Ishikawa (cell line): Measurements from ENCODE around the gene DEPDC7.

Experiments
- CEBPB ChIP-seq: IDR thresholded peaks from 2 replicates; pipeline ENCODE4 v1.6.1; 2012
- CREB1 ChIP-seq: IDR thresholded peaks from 2 replicates; pipeline ENCODE4 v1.6.1; 2012; ENCODE audit warnings: low read depth
- EGR1 ChIP-seq: IDR thresholded peaks from 2 replicates; pipeline ENCODE4 v1.6.1; 2012
- EP300 ChIP-seq: IDR thresholded peaks from 2 replicates; pipeline ENCODE4 v1.6.1; 2012; ENCODE audit warnings: borderline replicate concordance
- FOXM1 ChIP-seq: IDR thresholded peaks from 2 replicates; pipeline ENCODE4 v1.6.1; 2012; ENCODE audit warnings: low read depth, borderline replicate concordance
- NFIC ChIP-seq: IDR thresholded peaks from 2 replicates; pipeline ENCODE4 v1.6.1; 2012
- RAD21 ChIP-seq: IDR thresholded peaks from 2 replicates; pipeline ENCODE4 v1.6.1; 2012; ENCODE audit warnings: low read depth
- REST ChIP-seq: IDR thresholded peaks from 2 replicates; pipeline ENCODE4 v1.6.1; 2012; ENCODE audit warnings: low read depth, mild to moderate bottlenecking
- TAF1 ChIP-seq: IDR thresholded peaks from 2 replicates; pipeline ENCODE4 v1.6.1; 2012; ENCODE audit warnings: low read depth, mild to moderate bottlenecking
- TCF12 ChIP-seq: IDR thresholded peaks from 2 replicates; pipeline ENCODE4 v1.6.1; 2012; ENCODE audit warnings: low read depth
- TEAD4 ChIP-seq: IDR thresholded peaks from 2 replicates; pipeline ENCODE4 v1.6.1; 2012
- YY1 ChIP-seq: IDR thresholded peaks from 2 replicates; pipeline ENCODE4 v1.6.1; 2012; ENCODE audit warnings: low read depth
- ZBTB7A ChIP-seq: IDR thresholded peaks from 2 replicates; pipeline ENCODE4 v1.6.1; 2012; ENCODE audit warnings: low read depth
- TF ChIP-seq, protein P1 (sequence below): IDR thresholded peaks from 2 replicates; pipeline ENCODE4 v1.6.1; 2012
- TF ChIP-seq, protein P2 (sequence below): IDR thresholded peaks from 2 replicates; pipeline ENCODE4 v1.6.1; 2012

The DEPDC7 gene

DNA sequence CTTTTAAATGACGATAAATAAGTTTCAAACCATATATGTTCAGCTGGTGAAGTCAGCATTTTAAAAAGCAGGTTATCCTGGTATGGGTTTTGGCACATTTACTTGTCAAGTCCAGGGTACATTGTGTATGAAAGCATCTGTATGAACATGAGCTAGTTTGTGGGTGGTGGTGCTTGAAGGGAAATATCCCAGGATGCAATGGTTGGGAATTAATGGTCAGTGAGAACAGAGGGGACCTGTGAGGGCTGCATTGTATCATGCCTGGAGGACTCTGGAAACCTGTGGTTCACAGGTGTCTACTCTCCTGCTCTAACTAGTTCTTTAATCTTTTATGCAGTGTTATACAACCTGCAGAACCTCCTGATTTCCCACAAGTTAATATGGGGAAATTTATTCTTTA, 5.8 kb downstream of the DEPDC7 start:
- no peak for TF ChIP-seq EGR1
- no peak for TF ChIP-seq RAD21
- no peak for TF ChIP-seq NFIC
- no peak for TF ChIP-seq TAF1
- TF ChIP-seq REST, result no peak
- TF ChIP-seq, protein P1, sequence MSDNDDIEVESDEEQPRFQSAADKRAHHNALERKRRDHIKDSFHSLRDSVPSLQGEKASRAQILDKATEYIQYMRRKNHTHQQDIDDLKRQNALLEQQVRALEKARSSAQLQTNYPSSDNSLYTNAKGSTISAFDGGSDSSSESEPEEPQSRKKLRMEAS, result no peak

GRCh38 chr11:33021937-33022336, 6.3 kb downstream of the DEPDC7 start:
- TF ChIP-seq TAF1 (no peak), NFIC (no peak), ZBTB7A (no peak), TEAD4 (no peak), CREB1 (no peak), CEBPB (no peak), RAD21 (no peak), FOXM1 (no peak), EGR1 (no peak), REST (no peak)

DNA sequence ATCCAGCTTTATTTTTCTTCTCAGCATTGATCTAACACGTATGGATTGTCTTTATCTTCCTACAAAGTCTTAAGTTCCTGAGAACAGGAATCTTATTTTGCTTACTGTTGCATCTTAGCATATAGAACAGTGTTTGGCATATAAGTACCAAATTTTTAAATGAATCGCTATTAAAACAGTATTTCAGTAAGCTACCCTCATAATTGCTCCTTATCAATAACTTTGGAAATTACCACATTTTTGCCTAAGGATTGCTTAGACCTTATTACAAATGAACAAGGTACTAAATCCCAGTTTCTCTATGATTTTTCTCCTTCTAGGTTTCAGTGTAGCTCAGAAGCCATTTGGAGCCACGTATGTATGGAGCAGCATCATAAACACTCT, 9.7 kb downstream of the DEPDC7 start:
- no peak for TF ChIP-seq TCF12
- TF ChIP-seq, protein P1, result no peak
- TF ChIP-seq ZBTB7A, result no peak
- no peak for TF ChIP-seq CREB1
- TF ChIP-seq TAF1, result no peak
- no peak for TF ChIP-seq RAD21
- no peak for TF ChIP-seq CEBPB
- TF ChIP-seq, protein P2, sequence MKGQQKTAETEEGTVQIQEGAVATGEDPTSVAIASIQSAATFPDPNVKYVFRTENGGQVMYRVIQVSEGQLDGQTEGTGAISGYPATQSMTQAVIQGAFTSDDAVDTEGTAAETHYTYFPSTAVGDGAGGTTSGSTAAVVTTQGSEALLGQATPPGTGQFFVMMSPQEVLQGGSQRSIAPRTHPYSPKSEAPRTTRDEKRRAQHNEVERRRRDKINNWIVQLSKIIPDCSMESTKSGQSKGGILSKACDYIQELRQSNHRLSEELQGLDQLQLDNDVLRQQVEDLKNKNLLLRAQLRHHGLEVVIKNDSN, result no peak
- TF ChIP-seq TEAD4, result no peak
- TF ChIP-seq REST, result no peak
- no peak for TF ChIP-seq NFIC
- no peak for TF ChIP-seq EP300
- no peak for TF ChIP-seq EGR1
- TF ChIP-seq YY1, result no peak
- no peak for TF ChIP-seq FOXM1

DNA sequence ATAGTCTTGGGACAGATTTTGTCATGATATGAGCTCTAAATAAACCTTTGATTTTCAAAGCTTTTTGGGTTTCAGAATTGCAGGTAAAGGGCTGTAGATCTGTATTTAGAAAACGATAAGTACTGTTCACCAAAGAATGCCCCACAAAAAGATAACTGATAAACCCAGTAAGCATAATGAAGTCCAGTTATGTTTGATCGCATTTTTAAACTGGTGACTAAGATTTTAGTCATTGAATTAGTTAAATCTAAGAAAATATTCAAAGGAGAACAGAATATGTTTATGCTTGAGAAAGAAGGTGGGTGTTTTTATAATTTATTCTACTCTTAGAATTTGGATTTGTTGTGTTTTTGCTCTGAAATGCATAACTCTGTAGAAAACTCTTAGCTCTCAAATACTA, 11.6 kb downstream of the DEPDC7 start:
- TF ChIP-seq RAD21 (no peak), YY1 (no peak)
- TF ChIP-seq, protein P1, result no peak

GRCh38 chr11:33027846-33028536, 12.3 kb downstream of the DEPDC7 start:
- TF ChIP-seq, protein P1, result no peak
- TF ChIP-seq RAD21, result no peak
- TF ChIP-seq YY1, result no peak
- TF ChIP-seq NFIC, result no peak
- TF ChIP-seq TCF12, result no peak
- TF ChIP-seq, protein P2, result no peak
- TF ChIP-seq TEAD4, result no peak
- TF ChIP-seq ZBTB7A, result no peak
- no peak for TF ChIP-seq CREB1
- TF ChIP-seq FOXM1, result no peak
- no peak for TF ChIP-seq REST
- no peak for TF ChIP-seq TAF1
